ENCODE measurements around the gene DDAH2.

- TF ChIP-seq CTCF (IDR thresholded peaks at IDR 0.05) (no peak), POLR2A (IDR thresholded peaks at IDR 0.05) (no peak), EP300 (IDR thresholded peaks at IDR 0.05) (no peak)
Measured at GRCh38 chr6:31693535-31693934, 35.6 kb downstream of the DDAH2 start.
